B cell (primary cell): ENCODE results near the gene ANKRD31. TPM values are rescaled to one million over a fixed set of nuclear protein-coding genes. Genes with fewer than 3 reads are reported as not detected.

Experiments used
- ATAC-seq: fragments of 200-7000 bp; cut with Tn5 transposase; one replicate; pipeline ENCODE4 v1.10.0; 2021; ENCODE audit warnings: low read depth, mild to moderate bottlenecking, moderate number of reproducible peaks, moderate library complexity
- CTCF ChIA-PET: fragments of 350-600 bp; sonication (Branson Sonifier 250); formaldehyde crosslinking; loops from one replicate; lab custom pipeline; 2021; ENCODE audit warnings: antibody characterized with exemption, inconsistent platforms; lab: Charles Lee
- POLR2A ChIA-PET: fragments of 350-600 bp; sonication (Branson Sonifier 250); formaldehyde crosslinking; loops from one replicate; lab custom pipeline; 2021; ENCODE audit warnings: antibody characterized with exemption; lab: Charles Lee
- DNase-seq: peaks from one replicate; pipeline ENCODE4 v3.0.0; 2013
- H2AFZ ChIP-seq: 2 replicates; pipeline ENCODE4 v1.6.1; 2012; ENCODE audit warnings: mild to moderate bottlenecking, low read depth, low read length; ENCODE audit not compliant: insufficient read depth, poor library complexity, severe bottlenecking
- H3K27ac ChIP-seq, 2 donors: 1 replicate in 1 of 2; 2 replicates in 1 of 2; pipeline ENCODE4 v1.5.1; 2012 to 2013; ENCODE audit warnings: low read length in 2 of 2, mild to moderate bottlenecking in 2 of 2, moderate library complexity in 1 of 2
- H3K27me3 ChIP-seq, 4 experiments: fragments of 200-600 bp in 1 of 4; sonication (generic) in 1 of 4; replicated peaks in 1 of 4; 1 replicate in 2 of 4; 2 replicates in 2 of 4; pipeline versions ENCODE4 v1.6.1 to v1.7.0; 2013 to 2016; ENCODE audit warnings: low read length in 3 of 4, mild to moderate bottlenecking in 2 of 4, mixed read lengths in 1 of 4, moderate library complexity in 1 of 4; ENCODE audit not compliant: insufficient read depth in 4 of 4, control insufficient read depth in 3 of 4; ENCODE audit errors: control extremely low read depth in 1 of 4
- H3K36me3 ChIP-seq, 2 experiments: replicated peaks in 1 of 2; 1 replicate in 1 of 2; 2 replicates in 1 of 2; pipeline versions ENCODE4 v1.6.1 to v1.7.1; 2013; ENCODE audit warnings: low read length in 1 of 2; ENCODE audit not compliant: insufficient read depth in 2 of 2, control insufficient read depth in 1 of 2; ENCODE audit errors: control extremely low read depth in 1 of 2, extremely low read depth in 1 of 2
- H3K4me1 ChIP-seq, 2 donors: fragments of 200-600 bp in 1 of 2; sonication (generic) in 1 of 2; 1 replicate in 1 of 2; 2 replicates in 1 of 2; pipeline versions ENCODE4 v1.5.1 to v1.6.1; 2013 to 2017; ENCODE audit warnings: low read length in 2 of 2; ENCODE audit not compliant: control insufficient read depth in 2 of 2, insufficient read depth in 2 of 2
- H3K4me2 ChIP-seq: replicated peaks from 2 replicates; pipeline ENCODE3; 2012; ENCODE audit warnings: mild to moderate bottlenecking, low read depth, low read length; ENCODE audit not compliant: poor library complexity, severe bottlenecking
- H3K4me3 ChIP-seq, 5 experiments: fragments of 200-600 bp in 1 of 5; sonication (generic) in 1 of 5; 1 replicate in 3 of 5; 2 replicates in 2 of 5; pipeline versions ENCODE4 v1.5.1 to v1.7.0; 2011 to 2016; ENCODE audit warnings: low read length in 4 of 5, mild to moderate bottlenecking in 4 of 5, low read depth in 2 of 5, control low read depth in 1 of 5, moderate library complexity in 1 of 5; ENCODE audit not compliant: insufficient read depth in 1 of 5; ENCODE audit errors: control extremely low read depth in 1 of 5, extremely low read depth in 1 of 5
- H3K79me2 ChIP-seq: fragments of 200-600 bp; sonication (generic); one replicate; pipeline ENCODE4 v1.6.0; 2016; ENCODE audit warnings: low read length; ENCODE audit not compliant: control insufficient read depth, insufficient read depth
- H3K9ac ChIP-seq: fragments of 200-600 bp; sonication (generic); 2 replicates; pipeline ENCODE4 v1.6.1; 2017; ENCODE audit warnings: mild to moderate bottlenecking, low read length, moderate library complexity
- H3K9me3 ChIP-seq, 3 donors: one replicate each; pipeline versions ENCODE4 v1.6.1 to v1.7.1; 2013; ENCODE audit warnings: low read length in 2 of 3; ENCODE audit not compliant: control insufficient read depth in 2 of 3, insufficient read depth in 1 of 3; ENCODE audit errors: control extremely low read depth in 1 of 3
- H4K20me1 ChIP-seq: 2 replicates; pipeline ENCODE4 v1.6.0; 2012; ENCODE audit warnings: mild to moderate bottlenecking, low read length; ENCODE audit not compliant: insufficient read depth, control insufficient read depth, poor library complexity, severe bottlenecking
- H3K27ac Mint-ChIP-seq: one replicate; pipeline ENCODE4 v1.8.0; 2021; ENCODE audit warnings: mixed read lengths
- H3K27me3 Mint-ChIP-seq: one replicate; pipeline ENCODE4 v1.8.0; 2021; ENCODE audit warnings: mixed read lengths
- H3K4me1 Mint-ChIP-seq: one replicate; pipeline ENCODE4 v1.8.0; 2021; ENCODE audit warnings: mixed read lengths
- H3K4me3 Mint-ChIP-seq: one replicate; pipeline ENCODE4 v1.8.0; 2021; ENCODE audit warnings: mixed read lengths
- H3K9me3 Mint-ChIP-seq: one replicate; pipeline ENCODE4 v1.8.0; 2022; ENCODE audit warnings: mixed read lengths; ENCODE audit not compliant: insufficient read depth
- CTCF ChIP-seq: fragments of 200-600 bp; IDR thresholded peaks from one replicate; pipeline ENCODE4 v1.8.0; 2022; ENCODE audit warnings: antibody characterized with exemption, mild to moderate bottlenecking
- EZH2 ChIP-seq: IDR thresholded peaks from 2 replicates; pipeline ENCODE4 v1.6.1; 2012; ENCODE audit warnings: borderline replicate concordance, low read depth, mild to moderate bottlenecking, moderate library complexity, low read length; ENCODE audit not compliant: insufficient read depth, poor library complexity, severe bottlenecking
- WGBS: methylation state at CpG from one replicate; pipeline ENCODE4 v1.1.5; 2013; ENCODE audit warnings: missing lambda C conversion rate; ENCODE audit not compliant: insufficient coverage; 5-methylcytosine and 5-hydroxymethylcytosine counted together
- intact Hi-C: fragments of 100-400 bp; cut with micrococcal nuclease; formaldehyde crosslinking; loops from one replicate; pipeline ENCODE4 v1.10.0; 2022
- polyA plus RNA-seq: library from polyadenylated mRNA; depleted of rRNA; stranded (reverse); fragments of >200 nt; gene quantifications from 2 replicates; pipeline ENCODE4 v1.2.3, GENCODE V29; 2012
- total RNA-seq, 2 donors: library from RNA; stranded (reverse); fragments of 120-200 nt in 1 of 2; gene quantifications; 1 replicate in 1 of 2; 2 replicates in 1 of 2; pipeline versions ENCODE4 v1.2.3 to v1.2.4, GENCODE V29; 2013 to 2022

The ANKRD31 gene
- total and polyA plus RNA-seq, 2 donors (not counting 1 experiment from before 2014, with no cell fraction given) = 0.06 to 0.10 TPM

GRCh38 chr5:75277463-75277862 is 40.8 kb upstream of the ANKRD31 start:
- Mint-ChIP-seq H3K9me3 (peaks cover 2% of the 10 kb centered on the region), H3K4me1 (no peaks in the 10 kb centered on the region), H3K27me3 (peaks cover 24% of the 10 kb centered on the region), H3K27ac (no peak overlapping the region), H3K4me3 (no peak overlapping the region)
- ATAC-seq (no peak), DNase-seq (no peak)
- H3K4me1 ChIP-seq = no peaks in the 10 kb centered on the region
- H3K4me3 ChIP-seq = no peak overlapping the region
- POLR2A ChIA-PET = no interaction called here
- intact Hi-C loops = no loop called here
- H3K9ac ChIP-seq = no peak overlapping the region
- no peak overlapping the region for H2AFZ ChIP-seq
- WGBS = 96% methylated on average over 3 of the region's 4 CpGs
- H3K79me2 ChIP-seq = no peaks in the 10 kb centered on the region
- CTCF ChIA-PET = no interaction called here
- TF ChIP-seq EZH2 (no peak), CTCF (no peak)
- no peak overlapping the region for H3K4me2 ChIP-seq
- no peak overlapping the region for H3K27ac ChIP-seq
- peaks cover 0 to 3% (median 1%) of the 10 kb centered on the region in 4 experiments for H3K27me3 ChIP-seq
- H3K9me3 ChIP-seq = no peaks in the 10 kb centered on the region
- no peaks in the 10 kb centered on the region for H3K36me3 ChIP-seq
- no peaks in the 10 kb centered on the region for H4K20me1 ChIP-seq

- intact Hi-C loops = no loop called here
- no peaks in the 10 kb centered on the region for H3K4me1 ChIP-seq
- H3K79me2 ChIP-seq = no peaks in the 10 kb centered on the region
- CTCF ChIA-PET = no interaction called here
- no peaks in the 10 kb centered on the region for H3K9me3 ChIP-seq
- H2AFZ ChIP-seq = no peak overlapping the region
- WGBS = no CpG with 5 or more reads among the region's 3 CpGs
- no peak overlapping the region for H3K4me3 ChIP-seq
- peaks cover 24% of the 10 kb centered on the region for H3K27me3 Mint-ChIP-seq
- no peak overlapping the region for H3K27ac Mint-ChIP-seq
- TF ChIP-seq EZH2 = no peak
- no peak for TF ChIP-seq CTCF
- H4K20me1 ChIP-seq = no peaks in the 10 kb centered on the region
- no peaks in the 10 kb centered on the region for H3K36me3 ChIP-seq
- H3K9me3 Mint-ChIP-seq = peaks cover 2% of the 10 kb centered on the region
- peaks cover 0 to 3% (median 1%) of the 10 kb centered on the region in 4 experiments for H3K27me3 ChIP-seq
- ATAC-seq (no peak), DNase-seq (no peak)
- no peak overlapping the region for H3K4me2 ChIP-seq
- no peak overlapping the region for H3K4me3 Mint-ChIP-seq
- H3K27ac ChIP-seq = no peak overlapping the region
- H3K4me1 Mint-ChIP-seq = no peaks in the 10 kb centered on the region
- no peak overlapping the region for H3K9ac ChIP-seq
- POLR2A ChIA-PET = no interaction called here
These were observed 39.1 kb upstream of the ANKRD31 start for GRCh38 chr5:75275756-75276155.
